HCT116 (cell line): Measurements from ENCODE around the gene HOXB1. TPM values are rescaled to one million over a fixed set of nuclear protein-coding genes. Genes with fewer than 3 reads are reported as not detected.

ENCODE experiments used
- ATAC-seq: fragments of 200-7000 bp; cut with Tn5 transposase; 2 replicates; pipeline ENCODE4 v1.9.1; 2020; ENCODE audit warnings: mild to moderate bottlenecking, moderate library complexity
- BruUV-seq: library from RNA; stranded (reverse); fragments of 400-500 nt; replicated peaks from 2 replicates; lab custom pipeline; 2021; lab: Mats Ljungman, UMichigan
- CTCF ChIA-PET: fragments of 300-600 bp; sonication (Branson Sonifier 250); formaldehyde crosslinking; loops from one replicate; lab custom pipeline; 2021; ENCODE audit warnings: antibody characterized with exemption; lab: Charles Lee
- POLR2A ChIA-PET: fragments of 300-600, 350-600 bp; sonication (Branson Sonifier 250); formaldehyde crosslinking; loops from one replicate; lab custom pipeline; 2021; ENCODE audit warnings: antibody characterized with exemption; lab: Charles Lee
- RAD21 ChIA-PET, 2 experiments: fragments of 300-600 bp; sonication (Branson Sonifier 250); formaldehyde crosslinking; loops; one replicate each; lab custom pipeline; 2023; ENCODE audit warnings: low total read pairs in 2 of 2; ENCODE audit not compliant: uncharacterized antibody in 2 of 2, unreplicated experiment in 2 of 2, low non-redundant PET in 1 of 2; lab: Charles Lee
- DNase-seq: peaks from one replicate; pipeline ENCODE4 v3.0.0-alpha.2; 2010; ENCODE audit warnings: low read depth, low spot score
- H2AFZ ChIP-seq: fragments of 200-600 bp; shearing (Covaris generic), sonication (generic); 2 replicates; pipeline ENCODE4 v1.6.1; 2017; ENCODE audit warnings: low read depth, mixed run types, mixed read lengths, antibody characterized with exemption, low read length; ENCODE audit not compliant: poor library complexity, severe bottlenecking
- H3K27ac ChIP-seq: 2 replicates; pipeline ENCODE4 v1.5.1; 2012; ENCODE audit warnings: low read depth, low read length
- H3K27me3 ChIP-seq: fragments of 200-600 bp; sonication (generic); 2 replicates; pipeline ENCODE4 v1.6.1; 2016; ENCODE audit warnings: mixed run types, low read length, mixed read lengths; ENCODE audit not compliant: insufficient read depth
- H3K36me3 ChIP-seq, 2 experiments: fragments of 200-500 bp in 1 of 2; fragments of 200-600 bp in 1 of 2; sonication (Bioruptor generic) in 1 of 2; sonication (generic) in 1 of 2; 2 replicates each; pipeline versions ENCODE4 v1.5.1 to v1.6.1; 2014 to 2016; ENCODE audit warnings: low read length in 2 of 2, inconsistent platforms in 1 of 2, mixed read lengths in 1 of 2, mixed run types in 1 of 2; ENCODE audit not compliant: insufficient read depth in 2 of 2, control insufficient read depth in 1 of 2
- H3K4me1 ChIP-seq, 2 experiments: fragments of 200-600 bp in 1 of 2; sonication (generic) in 1 of 2; 2 replicates each; pipeline versions ENCODE4 v1.5.1 to v1.6.1; 2012 to 2017; ENCODE audit warnings: low read length in 2 of 2, inconsistent platforms in 1 of 2, mild to moderate bottlenecking in 1 of 2, mixed read lengths in 1 of 2, mixed run types in 1 of 2, moderate library complexity in 1 of 2; ENCODE audit not compliant: insufficient read depth in 2 of 2, control insufficient read depth in 1 of 2
- H3K4me2 ChIP-seq: fragments of 200-600 bp; sonication (generic); 2 replicates; pipeline ENCODE4 v1.6.1; 2017; ENCODE audit warnings: mixed run types, low read length, mixed read lengths
- H3K4me3 ChIP-seq, 2 experiments: fragments of 200-600 bp in 1 of 2; sonication (generic) in 1 of 2; replicated peaks in 1 of 2; 2 replicates each; pipeline ENCODE4 v1.5.1; 2011 to 2016; ENCODE audit warnings: low read length in 2 of 2, control low read depth in 1 of 2, low read depth in 1 of 2, mild to moderate bottlenecking in 1 of 2, mixed read lengths in 1 of 2, mixed run types in 1 of 2
- H3K79me2 ChIP-seq: fragments of 200-600 bp; sonication (generic); 2 replicates; pipeline ENCODE4 v1.6.1; 2017; ENCODE audit warnings: mild to moderate bottlenecking, mixed run types, low read length, moderate library complexity, mixed read lengths; ENCODE audit not compliant: insufficient read depth
- H3K9ac ChIP-seq: fragments of 200-600 bp; sonication (generic); 2 replicates; pipeline ENCODE4 v1.6.1; 2016; ENCODE audit warnings: low read length, mixed read lengths
- H3K9me2 ChIP-seq: fragments of 200-600 bp; sonication (generic), shearing (Covaris generic); 2 replicates; pipeline ENCODE4 v1.6.1; 2017; ENCODE audit warnings: mixed run types, mild to moderate bottlenecking, moderate library complexity; ENCODE audit not compliant: insufficient read depth
- H3K9me3 ChIP-seq, 2 experiments: fragments of 200-500 bp in 1 of 2; fragments of 200-600 bp in 1 of 2; sonication (Bioruptor generic) in 1 of 2; sonication (generic) in 1 of 2; 2 replicates each; pipeline ENCODE4 v1.6.1; 2014 to 2017; ENCODE audit warnings: low read length in 2 of 2, mixed read lengths in 2 of 2, inconsistent platforms in 1 of 2, low read depth in 1 of 2, mild to moderate bottlenecking in 1 of 2, mixed run types in 1 of 2, moderate library complexity in 1 of 2; ENCODE audit not compliant: control insufficient read depth in 1 of 2, insufficient read depth in 1 of 2
- H4K20me1 ChIP-seq: fragments of 200-600 bp; sonication (generic), shearing (Covaris generic); 2 replicates; pipeline ENCODE4 v1.6.1; 2017; ENCODE audit warnings: mixed run types, mild to moderate bottlenecking, moderate library complexity; ENCODE audit not compliant: insufficient read depth
- ATF3 ChIP-seq: IDR thresholded peaks from 2 replicates; pipeline ENCODE4 v1.6.1; 2012
- CBX3 ChIP-seq: IDR thresholded peaks from 2 replicates; pipeline ENCODE4 v1.6.1; 2012; ENCODE audit warnings: low read depth
- CTCF ChIP-seq, 3 experiments: fragments of 200-600 bp in 1 of 3; sonication (generic) in 1 of 3; IDR thresholded peaks in 2 of 3; conservative IDR thresholded peaks in 1 of 3; 2 replicates each; pipeline ENCODE4 v1.5.1; 2012 to 2017; ENCODE audit warnings: low read depth in 2 of 3, low read length in 2 of 3, antibody characterized with exemption in 1 of 3, borderline replicate concordance in 1 of 3, control low read depth in 1 of 3, mild to moderate bottlenecking in 1 of 3, mixed read lengths in 1 of 3, mixed run types in 1 of 3, moderate library complexity in 1 of 3; ENCODE audit not compliant: insufficient read depth in 1 of 3
- EGR1 ChIP-seq: IDR thresholded peaks from 2 replicates; pipeline ENCODE4 v1.6.1; 2012; ENCODE audit warnings: low read depth
- ELF1 ChIP-seq: IDR thresholded peaks from 2 replicates; pipeline ENCODE4 v1.6.1; 2012; ENCODE audit warnings: low read depth, borderline replicate concordance
- EZH2 ChIP-seq: fragments of 200-600 bp; sonication (generic); IDR thresholded peaks from 2 replicates; pipeline ENCODE4 v1.6.1; 2017; ENCODE audit warnings: antibody characterized with exemption, mixed run types
- FOSL1 ChIP-seq: IDR thresholded peaks from 2 replicates; pipeline ENCODE4 v1.6.1; 2012; ENCODE audit warnings: low read depth
- JUND ChIP-seq: IDR thresholded peaks from 2 replicates; pipeline ENCODE4 v1.6.1; 2012
- POLR2AphosphoS5 ChIP-seq: IDR thresholded peaks from 2 replicates; pipeline ENCODE4 v1.6.1; 2011; ENCODE audit warnings: mild to moderate bottlenecking, low read depth, low read length, moderate library complexity
- RAD21 ChIP-seq: IDR thresholded peaks from 2 replicates; pipeline ENCODE4 v1.6.1; 2012; ENCODE audit warnings: low read depth, mild to moderate bottlenecking
- REST ChIP-seq: IDR thresholded peaks from 2 replicates; pipeline ENCODE4 v1.6.1; 2012; ENCODE audit warnings: low read depth
- SIN3A ChIP-seq: IDR thresholded peaks from 2 replicates; pipeline ENCODE4 v1.6.1; 2012; ENCODE audit warnings: low read depth
- SP1 ChIP-seq: IDR thresholded peaks from 2 replicates; pipeline ENCODE4 v1.6.1; 2012; ENCODE audit warnings: low read depth
- SRF ChIP-seq: IDR thresholded peaks from 2 replicates; pipeline ENCODE4 v1.6.1; 2012; ENCODE audit warnings: low read depth
- YY1 ChIP-seq: IDR thresholded peaks from 2 replicates; pipeline ENCODE4 v1.6.1; 2011; ENCODE audit warnings: low read length, low read depth, moderate library complexity, mild to moderate bottlenecking; ENCODE audit not compliant: insufficient replicate concordance; ENCODE audit errors: extremely low read depth
- ZBTB33 ChIP-seq: IDR thresholded peaks from 2 replicates; pipeline ENCODE4 v1.6.1; 2011; ENCODE audit warnings: mild to moderate bottlenecking, low read length, moderate library complexity; ENCODE audit not compliant: insufficient replicate concordance; ENCODE audit errors: extremely low read depth
- ZFX ChIP-seq: fragments of 450-650 bp; IDR thresholded peaks from 2 replicates; pipeline ENCODE4 v1.6.1; 2017
- intact Hi-C: fragments of 100-400 bp; cut with micrococcal nuclease; formaldehyde crosslinking; loops from 2 replicates; pipeline ENCODE4 v1.10.0; 2022
- total RNA-seq: library from RNA; stranded (reverse); gene quantifications from one replicate; pipeline ENCODE4 v1.2.1, GENCODE V29; 2021; ENCODE audit not compliant: unreplicated experiment

HOXB1 gene
- total RNA-seq, 1 experiment from 2014 or later = not detected

GRCh38 chr17:48537316-48537715, 6.5 kb upstream of the HOXB1 start:
- Histone ChIP-seq H3K9me3 (no peaks in the 10 kb centered on the region), H3K9ac (peak overlapping the region; percentile 25), H3K36me3 (no peaks in the 10 kb centered on the region), H3K27me3 (no peaks in the 10 kb centered on the region), H3K4me3 (peak overlapping the region in 1 of 2 experiments; percentile 26; a peak in 1 of 4 replicates), H2AFZ (peak overlapping the region; percentile 90), H3K79me2 (no peaks in the 10 kb centered on the region), H3K27ac (peak overlapping the region; percentile 54), H3K4me2 (peak overlapping the region; percentile 55), H3K4me1 (peaks cover 14 to 19% of the 10 kb centered on the region in 2 experiments), H3K9me2 (no peaks in the 10 kb centered on the region), H4K20me1 (no peaks in the 10 kb centered on the region)
- CTCF ChIA-PET = no interaction called here
- DNase-seq (no peak), ATAC-seq (peak; percentile 79)
- intact Hi-C loops = no loop called here
- TSS peak; percentile 59 for BruUV-seq
- TF ChIP-seq EZH2 (no peak), CTCF (IDR thresholded peaks at IDR 0.05 in 2 of 3, conservative IDR thresholded peaks at IDR 0.05 in 1 of 3; ENCODE audit: borderline replicate concordance in 1 of 3, insufficient read depth in 1 of 3, low read depth in 2 of 3, low read length in 2 of 3) (no peak), SP1 (no peak), FOSL1 (no peak), SIN3A (no peak), ZFX (no peak), ELF1 (no peak), POLR2AphosphoS5 (no peak), SRF (no peak), ATF3 (no peak), YY1 (no peak), EGR1 (no peak), CBX3 (no peak), JUND (no peak), REST (no peak), RAD21 (no peak), ZBTB33 (no peak)
- POLR2A ChIA-PET = no interaction called here
- RAD21 ChIA-PET = no interaction called here
